Astrocyte (in vitro differentiated cells and primary cell): ENCODE data around the gene ZC3H18.

Experiments
- EZH2 ChIP-seq: IDR thresholded peaks from 2 replicates; pipeline ENCODE4 v1.6.1; 2012; ENCODE audit warnings: mild to moderate bottlenecking, low read length, inconsistent platforms; ENCODE audit not compliant: insufficient read depth
- TF ChIP-seq, protein P1 (sequence below): IDR thresholded peaks from 2 replicates; pipeline ENCODE4 v1.5.1; 2011; ENCODE audit warnings: low read depth, mild to moderate bottlenecking, inconsistent platforms, low read length, moderate library complexity; ENCODE audit not compliant: insufficient read depth

DNA sequence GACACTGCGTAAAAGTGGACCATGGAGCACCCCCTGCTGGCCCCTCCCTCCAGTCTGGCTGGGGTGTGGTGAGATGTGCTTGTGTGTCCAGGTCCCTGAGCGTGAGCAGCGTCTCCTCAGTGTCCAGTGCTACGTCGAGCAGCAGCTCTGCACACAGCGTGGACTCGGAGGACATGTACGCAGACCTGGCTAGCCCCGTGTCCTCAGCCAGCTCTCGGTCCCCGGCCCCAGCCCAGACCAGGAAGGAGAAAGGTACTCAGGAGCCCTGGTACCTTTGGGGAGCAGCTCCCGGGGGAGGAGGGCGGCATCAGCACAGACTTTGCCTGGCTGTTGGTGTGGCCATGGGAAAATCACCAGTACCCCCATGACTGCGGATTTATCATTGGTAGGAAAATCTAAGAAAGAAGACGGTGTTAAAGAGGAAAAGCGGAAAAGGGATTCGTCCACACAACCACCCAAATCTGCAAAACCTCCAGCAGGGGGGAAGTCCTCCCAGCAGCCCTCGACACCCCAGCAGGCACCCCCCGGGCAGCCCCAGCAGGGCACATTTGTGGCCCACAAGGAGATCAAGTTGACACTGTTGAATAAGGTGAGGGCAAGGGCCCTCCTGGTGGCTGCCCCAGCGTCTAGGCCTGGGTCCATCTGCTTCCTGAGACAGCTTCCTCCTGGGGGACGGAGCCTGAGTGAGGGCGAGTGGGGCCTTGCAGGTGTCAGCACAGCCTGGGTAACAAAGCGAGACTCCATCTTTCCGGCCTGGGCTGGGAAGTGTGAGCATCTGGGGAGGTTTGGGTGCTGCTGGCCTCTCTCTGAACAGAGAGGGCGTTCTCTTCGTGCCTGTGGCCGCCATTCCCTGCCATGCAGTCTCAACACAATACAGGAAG lies 57.6 kb downstream of the ZC3H18 start:
- TF ChIP-seq, protein P1, sequence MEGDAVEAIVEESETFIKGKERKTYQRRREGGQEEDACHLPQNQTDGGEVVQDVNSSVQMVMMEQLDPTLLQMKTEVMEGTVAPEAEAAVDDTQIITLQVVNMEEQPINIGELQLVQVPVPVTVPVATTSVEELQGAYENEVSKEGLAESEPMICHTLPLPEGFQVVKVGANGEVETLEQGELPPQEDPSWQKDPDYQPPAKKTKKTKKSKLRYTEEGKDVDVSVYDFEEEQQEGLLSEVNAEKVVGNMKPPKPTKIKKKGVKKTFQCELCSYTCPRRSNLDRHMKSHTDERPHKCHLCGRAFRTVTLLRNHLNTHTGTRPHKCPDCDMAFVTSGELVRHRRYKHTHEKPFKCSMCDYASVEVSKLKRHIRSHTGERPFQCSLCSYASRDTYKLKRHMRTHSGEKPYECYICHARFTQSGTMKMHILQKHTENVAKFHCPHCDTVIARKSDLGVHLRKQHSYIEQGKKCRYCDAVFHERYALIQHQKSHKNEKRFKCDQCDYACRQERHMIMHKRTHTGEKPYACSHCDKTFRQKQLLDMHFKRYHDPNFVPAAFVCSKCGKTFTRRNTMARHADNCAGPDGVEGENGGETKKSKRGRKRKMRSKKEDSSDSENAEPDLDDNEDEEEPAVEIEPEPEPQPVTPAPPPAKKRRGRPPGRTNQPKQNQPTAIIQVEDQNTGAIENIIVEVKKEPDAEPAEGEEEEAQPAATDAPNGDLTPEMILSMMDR, result no peak
- no peak for TF ChIP-seq EZH2
